G401 (cell line): ENCODE measurements around the gene ENTR1. TPM values are rescaled to one million over a fixed set of nuclear protein-coding genes. Genes with fewer than 3 reads are reported as not detected.

Experiments
- DNase-seq: peaks from one replicate; pipeline ENCODE4 v3.0.0-alpha.2; 2015; ENCODE audit warnings: low spot score
- in situ Hi-C: cut with HindIII; loops from 2 replicates; pipeline ENCODE4 v1.10.0; 2016; ENCODE audit warnings: low sequenced_read_pairs, mixed read lengths
- total RNA-seq: library from RNA; depleted of rRNA; stranded (reverse); fragments of >200 nt; shearing (Covaris generic); gene quantifications from 2 replicates; pipeline ENCODE4 v1.2.3, GENCODE V29; 2014

The ENTR1 gene
- total RNA-seq, 1 experiment from 2014 or later = 97.9 TPM

DNA sequence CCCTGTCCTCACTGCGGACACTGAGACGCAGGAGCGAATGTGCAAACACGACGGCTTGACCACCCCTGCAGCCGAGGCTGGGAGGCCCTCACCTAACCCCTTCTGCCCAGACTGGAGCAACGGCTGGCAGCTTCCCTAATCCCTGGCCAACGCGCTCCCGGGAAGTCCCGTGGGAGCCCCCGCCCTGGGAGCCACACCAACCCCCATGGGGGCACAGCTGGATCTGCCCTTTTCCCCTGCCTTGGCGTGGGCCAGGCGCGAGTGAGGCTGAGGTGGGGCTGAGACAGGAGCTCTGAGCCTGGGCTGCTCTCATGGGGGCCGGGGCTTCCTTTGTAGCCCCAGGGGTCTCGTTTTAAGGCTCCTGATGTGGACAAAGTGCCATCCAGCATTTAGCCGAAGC is 42.2 kb downstream of the ENTR1 start:
- no peak for DNase-seq
- in situ Hi-C loops = no loop called here

DNA sequence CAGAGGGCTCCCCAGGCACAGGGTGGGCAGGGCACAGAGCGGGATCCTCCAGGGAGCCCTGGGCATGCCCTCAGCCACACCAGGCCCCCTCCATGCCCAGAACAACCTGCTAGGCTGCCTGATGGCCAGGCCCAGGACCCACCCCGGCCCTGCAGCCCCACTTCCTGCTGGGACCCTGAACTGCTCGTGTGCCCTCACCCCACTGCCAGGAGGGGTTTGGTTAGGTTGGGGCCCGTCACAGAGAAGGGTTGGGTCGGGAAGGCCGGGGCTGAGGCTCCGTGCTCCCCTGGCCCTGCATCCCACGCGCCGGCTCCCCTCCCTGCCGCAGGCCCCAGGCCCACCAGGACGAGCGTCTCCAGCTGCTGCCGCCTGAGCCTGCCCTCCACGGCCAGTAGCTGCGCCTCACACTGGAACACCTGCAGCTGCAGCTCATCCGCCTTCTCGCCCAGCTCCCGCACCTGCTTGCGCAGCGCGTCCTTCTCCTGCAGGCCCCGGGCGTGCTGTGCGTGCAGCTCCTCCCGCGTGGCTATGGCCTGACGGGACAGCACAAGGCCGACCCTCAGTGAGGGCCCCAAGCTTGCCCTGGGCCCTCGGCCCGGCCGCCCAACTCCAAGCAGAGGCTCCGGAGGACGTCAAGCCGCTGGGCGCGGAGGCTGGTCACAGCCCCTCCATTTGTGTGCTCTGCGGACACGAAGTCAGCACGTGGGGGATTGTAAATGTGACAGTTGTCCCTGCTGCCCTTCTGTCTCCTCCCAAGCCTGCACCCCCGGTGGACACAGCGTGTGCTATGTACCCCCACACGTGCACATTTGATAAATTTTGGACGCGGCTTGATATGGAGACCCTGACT is 42.9 kb downstream of the ENTR1 start:
- in situ Hi-C loops = no loop called here
- no peak for DNase-seq

DNA sequence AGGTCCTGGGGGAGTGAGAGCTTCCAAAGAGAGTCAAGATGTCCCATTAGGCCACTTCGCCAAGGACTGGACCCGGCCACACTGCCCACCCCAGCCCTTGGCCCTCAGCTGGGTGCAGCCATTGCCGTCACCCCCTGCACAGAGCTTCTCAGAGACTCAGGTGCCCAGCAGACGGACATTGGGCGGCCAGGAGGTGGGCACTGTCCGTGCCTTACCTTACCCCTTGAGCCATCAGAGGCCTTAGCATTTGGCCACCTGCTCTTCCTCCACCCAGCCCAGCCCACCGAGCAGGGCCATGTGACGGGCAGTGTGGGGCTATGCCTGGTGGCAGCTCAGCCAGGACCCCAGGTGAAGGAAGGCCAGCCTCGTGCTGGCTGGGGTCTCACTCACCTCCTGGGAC is 43.6 kb downstream of the ENTR1 start:
- no peak for DNase-seq
- in situ Hi-C loops = no loop called here

DNA sequence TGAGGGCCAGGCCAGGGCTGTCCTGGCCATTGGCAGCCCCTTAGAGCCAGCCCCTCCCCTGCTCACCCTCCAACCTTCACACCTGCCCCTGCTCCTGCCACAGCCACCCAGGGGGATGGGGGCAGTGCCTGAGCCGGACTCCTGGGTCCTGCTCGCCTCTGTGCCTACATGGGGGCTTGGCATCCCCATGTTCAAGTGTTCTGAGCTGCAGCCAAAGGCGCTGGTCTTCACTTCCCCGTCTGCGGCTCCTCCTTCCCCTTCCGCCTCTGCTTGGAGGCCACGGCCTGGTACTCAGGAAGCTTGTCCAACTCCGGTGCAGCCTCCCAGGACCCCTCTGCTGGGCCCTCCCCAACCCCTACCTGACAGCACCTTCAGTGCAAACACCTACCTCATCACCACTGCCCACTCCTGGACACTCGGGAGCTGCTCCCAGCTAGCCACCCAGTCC is 44.6 kb downstream of the ENTR1 start:
- in situ Hi-C loops = no loop called here
- no peak for DNase-seq

DNA sequence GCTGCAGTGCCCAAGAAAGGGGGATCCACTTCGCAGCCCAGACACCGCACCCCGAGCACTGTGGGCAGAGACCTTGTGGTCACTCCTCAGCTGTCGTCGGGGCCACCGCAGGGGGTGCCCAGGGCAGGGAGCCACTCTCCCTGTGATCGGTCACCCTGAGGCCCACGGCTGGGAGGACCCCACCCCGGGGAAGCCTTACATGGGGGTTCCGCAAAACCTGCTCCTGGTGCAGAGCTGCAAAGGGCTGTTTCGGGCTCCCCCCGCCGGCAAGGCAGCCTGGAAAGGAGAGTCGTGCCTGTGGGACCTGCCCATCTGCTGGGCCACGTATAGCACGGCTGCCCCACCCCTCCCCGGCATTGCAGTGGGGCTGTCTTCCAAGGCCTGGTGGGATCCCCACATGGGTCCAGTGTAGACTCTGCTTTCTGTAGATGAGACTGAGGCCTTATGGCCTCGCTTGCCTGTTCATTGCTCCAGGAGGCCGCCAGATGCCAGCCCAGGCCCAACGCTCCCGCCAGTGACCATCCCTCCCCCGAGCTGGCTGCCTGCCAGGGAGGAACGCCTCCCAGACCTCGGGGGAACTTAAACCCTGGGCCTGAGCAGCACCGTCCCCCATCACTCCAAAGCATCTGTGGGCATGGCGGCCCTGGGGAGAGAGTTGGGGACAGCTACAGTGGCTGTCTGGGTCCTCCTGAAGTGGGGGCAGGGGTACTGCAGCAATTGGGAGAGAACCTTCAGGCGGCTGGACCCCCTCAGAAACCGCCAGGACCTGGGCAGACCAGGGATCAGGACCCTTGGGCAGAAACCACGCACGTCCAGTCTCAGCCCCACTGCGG is 45.3 kb downstream of the ENTR1 start:
- in situ Hi-C loops = no loop called here
- no peak for DNase-seq

DNA sequence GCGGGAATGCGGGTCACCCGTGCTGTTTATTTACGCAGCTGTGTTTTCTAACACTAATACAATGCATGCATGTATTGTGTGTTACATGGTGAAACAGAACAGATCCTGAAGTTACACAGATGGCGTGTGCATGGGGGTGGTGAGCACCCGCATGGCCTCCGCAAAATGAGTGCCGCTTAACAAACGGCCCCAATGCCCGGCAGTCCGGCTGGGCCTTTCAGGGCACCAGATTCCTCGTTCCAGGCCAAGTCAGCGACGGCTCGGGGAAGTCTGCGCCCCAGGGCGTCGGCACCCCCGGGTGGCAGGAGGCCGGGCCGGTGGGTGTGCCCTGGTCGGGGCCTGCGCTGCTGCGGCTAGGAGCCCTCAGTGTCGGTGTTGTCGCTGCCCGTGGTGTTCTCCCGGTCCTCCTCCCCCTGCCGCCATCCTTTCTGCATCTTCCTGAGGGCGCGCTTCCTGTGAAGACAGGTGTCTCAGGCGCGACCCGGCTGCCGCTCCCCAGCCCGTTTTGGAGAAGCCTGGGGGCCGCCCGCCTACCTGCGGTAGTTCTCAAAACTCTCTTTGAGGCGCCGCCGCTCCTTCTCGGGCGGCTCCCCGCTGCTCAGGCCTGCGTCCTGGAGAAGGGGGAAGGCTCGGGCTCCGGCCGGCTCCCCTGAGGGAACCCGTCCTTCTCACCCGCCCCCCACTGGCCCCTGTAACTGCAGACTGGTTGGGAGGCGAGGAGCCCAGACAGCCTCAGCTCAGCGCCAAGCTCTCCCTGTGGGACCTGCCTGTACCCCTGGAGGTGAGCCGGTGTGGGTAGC is 46.3 kb downstream of the ENTR1 start:
- DNase-seq = no peak

DNA sequence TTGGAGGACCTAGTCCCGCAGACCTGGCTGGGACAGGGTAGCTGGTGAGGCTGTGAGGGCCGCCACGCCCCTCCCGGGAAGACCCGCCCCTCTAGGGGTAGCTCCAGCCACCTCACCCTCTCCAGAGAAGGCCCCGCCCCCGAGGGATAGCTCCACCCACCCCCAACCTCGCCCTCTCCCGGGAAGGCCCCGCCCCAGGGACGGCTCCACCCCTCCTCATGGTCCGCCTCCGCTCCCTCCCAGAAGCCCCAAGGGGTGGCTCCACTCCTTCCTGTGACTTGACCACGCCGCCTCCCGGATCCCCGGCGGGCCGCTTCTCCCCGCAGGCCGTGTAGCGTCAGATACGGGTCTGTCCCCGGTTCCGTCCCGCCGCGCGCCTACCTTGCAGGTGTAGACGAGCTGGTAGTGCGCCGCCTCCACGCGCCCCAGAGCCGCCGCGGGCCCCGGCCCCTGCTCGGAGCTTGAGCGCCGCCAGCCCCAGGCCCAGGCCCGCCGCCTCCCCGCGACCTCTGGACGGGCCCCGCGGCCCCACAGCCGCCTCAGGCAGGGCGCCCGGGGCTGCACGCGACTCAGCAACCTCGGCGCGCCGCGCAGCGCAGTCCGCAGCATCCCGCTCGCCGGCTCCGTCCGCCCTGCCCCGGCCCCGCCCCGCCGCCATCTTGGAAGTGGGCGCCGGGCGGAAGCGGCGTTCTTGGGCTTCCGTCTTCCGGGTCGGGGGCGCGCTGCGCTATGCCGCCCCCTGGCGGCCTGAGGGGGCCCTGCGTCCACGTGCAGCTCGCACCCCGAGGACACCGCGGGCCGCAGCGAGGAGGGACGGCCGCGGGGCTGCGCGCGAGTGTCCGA is 47.1 kb downstream of the ENTR1 start, which contains the start of gene DNLZ:
DNLZ (minus strand) TSS at position 639 of the 843 bp plus-strand sequence; CDS start at position 609, 30 bp downstream.
- in situ Hi-C loops = no loop called here
- DNase-seq = peak; percentile 95

More for the DNA sequence above, 46.3 kb downstream of the ENTR1 start:
- in situ Hi-C loops = no loop called here

DNA sequence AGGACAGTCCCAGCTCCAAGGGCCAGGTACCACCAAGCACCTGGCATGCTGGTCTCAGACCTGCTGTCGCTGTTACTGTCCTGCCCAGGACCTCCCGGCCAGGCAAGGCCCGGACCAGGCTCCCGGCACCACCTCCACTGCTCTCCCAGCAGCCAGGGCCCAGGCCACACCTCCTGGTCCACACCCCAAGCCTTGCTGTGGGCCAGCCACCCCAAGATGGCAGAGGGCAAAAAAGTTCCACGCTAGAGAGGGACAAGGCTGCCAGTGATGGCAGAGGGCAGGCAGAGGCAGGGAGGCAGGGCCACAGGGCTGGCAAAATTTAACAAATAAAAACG is 48.0 kb downstream of the ENTR1 start:
- in situ Hi-C loops = no loop called here
- no peak for DNase-seq

DNA sequence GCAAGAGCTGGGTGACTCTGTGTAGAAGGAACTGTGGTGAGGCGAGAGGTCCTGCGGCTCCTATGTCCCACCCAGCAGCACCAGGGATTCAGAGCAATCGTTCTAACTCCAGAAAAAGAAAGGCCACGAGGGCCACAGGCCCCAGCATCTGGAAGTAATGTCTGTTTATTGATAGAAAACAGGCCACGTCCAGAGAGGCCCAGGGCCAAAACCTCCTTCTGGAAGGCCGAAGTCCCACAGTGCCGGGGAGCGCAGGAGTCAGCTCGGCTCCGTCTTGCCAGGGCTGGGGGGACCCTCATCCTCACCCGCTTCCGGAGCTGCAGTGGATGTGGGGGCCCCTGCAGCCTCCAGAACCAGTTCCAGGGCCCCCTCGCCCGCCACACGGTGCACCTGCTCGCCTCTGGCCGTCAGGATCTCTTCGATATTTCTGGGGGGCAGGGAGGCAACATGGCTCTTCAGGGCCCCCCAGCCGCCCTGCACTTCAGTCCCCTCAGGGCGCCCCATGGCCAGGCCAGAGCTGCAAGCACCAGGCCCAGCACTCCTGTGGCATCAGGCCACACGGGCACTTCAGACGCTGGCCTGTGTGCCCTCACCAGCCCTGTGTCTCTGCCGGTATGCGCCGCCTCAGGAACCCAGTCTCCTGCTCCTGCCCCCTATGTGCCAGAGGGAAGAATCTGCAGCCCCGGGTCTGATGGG is 48.5 kb downstream of the ENTR1 start:
- in situ Hi-C loops = no loop called here
- DNase-seq = no peak

DNA sequence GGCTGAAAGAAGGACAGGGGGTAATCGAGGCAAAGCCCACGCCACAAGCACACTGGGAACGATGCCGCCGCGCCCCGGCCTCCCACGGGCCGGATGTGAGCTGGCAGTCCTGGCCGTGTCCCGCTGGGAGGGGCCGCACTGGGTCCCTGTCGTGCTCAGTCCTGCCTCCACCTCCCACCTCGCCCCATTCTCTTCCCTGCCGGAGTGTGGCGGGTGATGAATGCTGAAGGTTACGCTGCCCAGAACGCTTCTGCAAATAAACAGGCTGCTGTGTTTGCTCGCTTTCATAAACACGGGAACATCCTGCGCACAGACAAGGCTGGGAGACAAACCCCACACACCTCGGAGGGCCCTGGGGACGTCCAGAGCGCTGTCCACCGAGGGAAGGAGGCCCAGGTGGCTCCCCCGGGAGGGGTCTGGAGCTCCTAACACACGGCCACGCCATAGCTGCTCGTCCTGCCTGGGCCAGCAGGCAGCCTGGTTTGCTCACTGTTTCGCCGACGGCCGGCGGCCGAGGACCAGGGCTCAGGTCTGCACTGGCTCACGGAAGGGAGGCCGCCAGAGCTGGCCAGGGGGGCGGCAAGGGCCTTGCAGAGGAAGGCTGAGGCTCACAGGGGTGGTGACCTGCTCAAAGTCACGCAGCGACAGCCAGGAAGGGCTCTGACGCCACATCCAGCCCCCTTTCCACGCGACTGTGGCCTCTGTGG is 49.2 kb downstream of the ENTR1 start:
- in situ Hi-C loops = no loop called here
- DNase-seq = no peak

DNA sequence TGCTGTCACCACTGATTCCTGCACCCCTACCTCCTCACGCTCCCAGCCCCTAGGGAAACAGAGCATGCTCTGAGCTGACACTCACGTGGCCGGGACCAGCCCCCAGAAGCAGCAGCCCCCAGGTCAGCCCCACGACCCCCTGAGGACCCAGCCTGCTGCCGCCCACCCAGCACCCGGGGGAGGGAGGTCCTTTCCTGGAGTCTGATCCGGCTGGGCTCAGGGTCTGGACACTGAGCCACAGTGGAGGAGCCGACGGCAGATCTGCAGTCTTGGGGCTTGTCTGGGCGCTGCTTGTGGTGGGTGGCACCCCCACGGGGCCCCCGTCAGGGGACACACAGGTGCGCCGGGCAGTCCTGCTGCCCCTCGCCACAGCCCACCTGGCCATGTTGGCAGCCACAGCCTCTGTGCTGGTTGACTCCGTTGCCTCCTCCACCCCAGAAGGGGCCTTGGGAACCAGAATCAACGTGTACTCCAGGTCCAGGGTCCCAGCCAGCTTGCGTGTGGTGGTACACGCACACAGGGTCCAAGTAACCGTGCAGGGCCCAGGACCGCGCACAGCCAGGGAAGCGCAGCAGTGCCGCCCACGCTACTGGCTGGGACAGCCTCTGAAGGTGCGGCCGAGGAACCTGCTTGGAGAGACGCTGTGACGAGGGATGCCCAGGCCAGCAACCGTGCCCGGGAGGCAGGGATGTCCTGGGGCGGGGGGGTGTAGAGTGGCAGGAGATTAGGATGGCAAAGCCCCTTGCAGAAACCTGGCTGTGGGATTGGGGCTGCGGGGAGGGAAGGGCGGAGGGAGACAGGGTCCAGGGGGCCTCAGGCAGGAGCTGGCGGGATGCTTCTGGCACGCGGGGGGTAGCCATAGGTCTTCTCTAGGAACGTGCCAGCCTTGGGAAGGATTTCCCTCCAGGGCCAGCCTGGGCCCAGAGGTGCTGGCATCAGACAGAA is 50.4 kb downstream of the ENTR1 start:
- in situ Hi-C loops = no loop called here
- DNase-seq = no peak

DNA sequence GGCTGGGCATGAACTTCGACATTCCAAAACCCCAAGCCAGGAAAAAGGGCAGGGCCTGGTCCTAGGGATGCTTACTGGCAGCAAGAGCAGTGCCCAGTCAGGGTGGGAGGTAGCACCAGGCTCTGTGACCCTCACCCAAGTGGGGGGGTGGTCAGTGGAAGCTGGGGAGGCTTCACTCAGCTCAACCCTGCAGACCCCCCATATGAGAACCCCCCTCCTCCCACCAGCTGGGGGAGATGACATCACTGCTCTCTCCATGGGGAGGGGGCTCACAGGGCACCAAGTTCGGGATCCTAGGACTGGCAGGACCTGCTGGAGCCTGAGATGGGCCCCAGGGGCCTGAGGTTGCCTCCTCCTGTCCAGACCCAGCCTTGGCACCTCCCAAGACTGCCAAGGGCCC is 51.5 kb downstream of the ENTR1 start:
- DNase-seq = no peak

DNA sequence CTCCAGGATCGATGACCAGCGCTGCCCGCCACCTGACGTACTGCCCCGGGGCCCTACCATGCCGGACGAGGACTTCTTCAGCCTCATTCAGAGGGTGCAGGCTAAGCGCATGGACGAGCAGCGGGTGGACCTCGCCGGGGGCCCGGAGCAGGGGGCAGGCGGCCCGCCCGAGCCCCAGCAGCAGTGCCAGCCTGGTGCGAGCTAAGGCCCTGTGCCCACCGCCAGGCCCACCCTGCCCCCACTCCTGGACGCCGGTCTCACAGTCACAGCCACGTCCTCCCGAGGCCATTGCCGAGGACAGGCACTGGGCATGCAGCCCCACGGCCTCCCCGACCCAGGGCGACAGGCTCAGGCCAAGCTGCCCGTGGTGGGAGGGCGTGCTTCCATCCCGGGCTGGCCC is 52.4 kb downstream of the ENTR1 start:
- no peak for DNase-seq
- in situ Hi-C loops = no loop called here

More for the DNA sequence above, 51.5 kb downstream of the ENTR1 start:
- in situ Hi-C loops = no loop called here

DNA sequence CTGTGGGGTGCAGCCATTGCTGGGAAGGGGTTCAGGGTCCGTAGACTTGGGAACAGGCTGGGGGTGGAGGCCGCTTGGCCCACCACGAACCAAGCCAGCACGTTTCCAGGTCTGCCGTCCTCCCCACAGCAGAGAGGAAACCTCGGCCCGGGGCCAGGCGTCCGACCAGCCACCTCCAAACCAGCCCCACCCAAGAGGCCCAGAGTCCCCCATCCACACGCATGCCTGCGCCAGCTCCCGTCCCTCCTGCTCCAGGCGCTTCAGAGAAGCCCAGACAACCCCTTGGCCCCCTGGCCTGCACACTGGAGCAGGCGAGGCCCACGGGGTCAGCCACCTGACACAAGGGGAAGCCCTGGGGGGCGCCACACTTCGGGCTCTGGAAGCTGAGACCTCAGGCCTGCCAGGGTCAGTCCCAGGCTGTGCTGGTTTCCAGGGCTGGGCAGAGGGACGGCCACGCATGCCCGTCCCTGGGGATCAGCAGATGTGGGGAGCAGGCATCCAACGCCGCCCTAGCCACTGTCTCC is 53.1 kb downstream of the ENTR1 start:
- DNase-seq = no peak
- in situ Hi-C loops = no loop called here

DNA sequence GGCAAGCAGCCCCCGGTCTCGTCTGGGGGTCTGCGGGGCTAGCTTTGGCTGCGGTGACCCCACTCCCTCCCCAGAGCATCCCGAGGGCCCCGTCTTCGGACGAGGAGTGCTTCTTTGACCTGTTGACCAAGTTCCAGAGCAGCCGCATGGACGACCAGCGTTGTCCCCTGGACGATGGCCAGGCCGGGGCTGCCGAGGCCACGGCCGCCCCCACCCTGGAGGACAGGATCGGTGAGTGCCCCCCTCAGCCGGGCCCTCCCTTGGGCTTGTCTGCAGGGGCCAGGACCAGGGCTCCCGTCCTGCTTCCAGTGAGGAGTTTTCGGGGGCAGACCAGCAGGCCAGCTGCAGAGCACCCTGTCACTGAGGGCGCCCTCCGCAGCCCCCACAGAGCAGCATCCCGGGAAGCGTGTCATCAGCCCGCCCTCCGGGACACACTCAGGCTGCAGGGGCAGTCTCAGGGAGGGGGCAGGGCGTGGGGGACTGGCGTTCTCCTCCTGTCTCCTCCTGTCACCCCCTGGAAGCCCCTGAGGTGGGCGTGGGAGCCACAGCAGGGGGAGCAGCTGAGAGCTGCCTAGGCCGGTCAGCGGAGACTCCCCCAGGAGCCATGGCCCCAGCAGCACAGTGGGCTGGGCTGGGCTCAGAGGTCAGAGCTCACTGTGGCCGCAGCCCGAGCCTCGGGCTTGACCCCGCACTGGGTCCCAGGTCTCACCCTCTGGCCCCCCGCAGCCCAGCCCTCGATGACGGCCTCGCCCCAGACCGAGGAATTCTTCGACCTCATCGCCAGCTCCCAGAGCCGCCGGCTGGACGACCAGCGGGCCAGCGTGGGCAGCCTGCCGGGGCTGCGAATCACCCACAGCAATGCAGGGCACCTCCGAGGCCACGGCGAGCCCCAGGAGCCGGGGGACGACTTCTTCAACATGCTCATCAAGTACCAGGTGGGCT is 54.5 kb downstream of the ENTR1 start:
- no peak for DNase-seq
- in situ Hi-C loops = no loop called here
